Mesenchymal stem cell (in vitro differentiated cells and primary cell): Measurements from ENCODE around the gene CETP.
A peak's percentile ranks its signal among the peaks of the same experiment; 100 is the strongest.

ENCODE experiments used
- DNase-seq: peaks from one replicate; pipeline ENCODE4 v3.0.0-alpha.2; 2013
- H2AFZ ChIP-seq: one replicate; pipeline ENCODE4 v1.6.1; 2013; ENCODE audit warnings: low read depth, mild to moderate bottlenecking, control low read depth, inconsistent platforms, low read length, moderate library complexity
- H2AK5ac ChIP-seq: 2 replicates; pipeline ENCODE4 v1.6.1; 2013; ENCODE audit warnings: low read length, moderate library complexity, mild to moderate bottlenecking, inconsistent platforms; ENCODE audit not compliant: severe bottlenecking
- H2BK120ac ChIP-seq: one replicate; pipeline ENCODE4 v1.6.1; 2013; ENCODE audit warnings: low read depth, mild to moderate bottlenecking, inconsistent platforms, low read length, moderate library complexity
- H2BK12ac ChIP-seq, 2 experiments: one replicate each; pipeline ENCODE4 v1.6.1; 2013; ENCODE audit warnings: inconsistent platforms in 2 of 2, low read length in 2 of 2, mild to moderate bottlenecking in 2 of 2, moderate library complexity in 2 of 2, control low read depth in 1 of 2
- H2BK15ac ChIP-seq: one replicate; pipeline ENCODE4 v1.6.1; 2013; ENCODE audit warnings: mild to moderate bottlenecking, low read depth, inconsistent platforms; ENCODE audit not compliant: poor library complexity, severe bottlenecking
- H2BK5ac ChIP-seq: 2 replicates; pipeline ENCODE4 v1.6.1; 2013; ENCODE audit warnings: low read depth, mild to moderate bottlenecking, low read length, control low read depth, inconsistent platforms; ENCODE audit not compliant: poor library complexity, severe bottlenecking
- H3K14ac ChIP-seq, 2 experiments: one replicate each; pipeline ENCODE4 v1.6.1; 2013; ENCODE audit warnings: inconsistent platforms in 2 of 2, low read length in 2 of 2, control low read depth in 1 of 2, mild to moderate bottlenecking in 1 of 2, moderate library complexity in 1 of 2
- H3K18ac ChIP-seq, 2 experiments: one replicate each; pipeline ENCODE4 v1.6.1; 2013; ENCODE audit warnings: inconsistent platforms in 2 of 2, low read length in 2 of 2, control low read depth in 1 of 2, low read depth in 1 of 2, mild to moderate bottlenecking in 1 of 2
- H3K23ac ChIP-seq, 2 experiments: one replicate each; pipeline ENCODE4 v1.6.1; 2013; ENCODE audit warnings: inconsistent platforms in 2 of 2, low read length in 2 of 2, mild to moderate bottlenecking in 2 of 2, moderate library complexity in 2 of 2, control low read depth in 1 of 2
- H3K27ac ChIP-seq: 2 replicates; pipeline ENCODE4 v1.5.1; 2013; ENCODE audit warnings: mild to moderate bottlenecking, moderate library complexity, low read length, control low read depth, inconsistent platforms; ENCODE audit not compliant: poor library complexity, severe bottlenecking
- H3K27me3 ChIP-seq, 2 experiments: 2 replicates each; pipeline versions ENCODE4 v1.6.1 to v1.7.0; 2013; ENCODE audit warnings: low read length in 2 of 2, mild to moderate bottlenecking in 2 of 2, moderate library complexity in 2 of 2, control low read depth in 1 of 2, inconsistent platforms in 1 of 2; ENCODE audit not compliant: control insufficient read depth in 1 of 2, insufficient read depth in 1 of 2
- H3K36me3 ChIP-seq, 2 experiments: 2 replicates each; pipeline versions ENCODE4 v1.6.1 to v1.7.0; 2013; ENCODE audit warnings: low read length in 2 of 2, control low read depth in 1 of 2, inconsistent platforms in 1 of 2, low read depth in 1 of 2, mild to moderate bottlenecking in 1 of 2; ENCODE audit not compliant: insufficient read depth in 2 of 2, control insufficient read depth in 1 of 2
- H3K4ac ChIP-seq, 2 experiments: one replicate each; pipeline ENCODE4 v1.6.1; 2013; ENCODE audit warnings: inconsistent platforms in 2 of 2, low read length in 2 of 2, mild to moderate bottlenecking in 2 of 2, moderate library complexity in 2 of 2, control low read depth in 1 of 2, low read depth in 1 of 2
- H3K4me1 ChIP-seq: 2 replicates; pipeline ENCODE4 v1.6.1; 2013; ENCODE audit warnings: low read depth, low read length, control low read depth; ENCODE audit not compliant: control insufficient read depth, insufficient read depth
- H3K4me2 ChIP-seq: 2 replicates; pipeline ENCODE4 v1.6.1; 2013; ENCODE audit warnings: low read length, mild to moderate bottlenecking, inconsistent platforms; ENCODE audit not compliant: poor library complexity, severe bottlenecking
- H3K4me3 ChIP-seq, 2 experiments: 2 replicates each; pipeline versions ENCODE4 v1.5.1 to v1.7.0; 2013; ENCODE audit warnings: low read length in 2 of 2, mild to moderate bottlenecking in 2 of 2, control low read depth in 1 of 2, low read depth in 1 of 2; ENCODE audit not compliant: insufficient read depth in 1 of 2
- H3K79me1 ChIP-seq: replicated peaks from 2 replicates; pipeline ENCODE4 v1.6.1; 2013; ENCODE audit warnings: mild to moderate bottlenecking, control low read depth, low read length, inconsistent platforms; ENCODE audit not compliant: poor library complexity, severe bottlenecking
- H3K9ac ChIP-seq: 2 replicates; pipeline ENCODE4 v1.7.0; 2013; ENCODE audit warnings: mild to moderate bottlenecking, low read length, moderate library complexity
- H3K9me3 ChIP-seq: 2 replicates; pipeline ENCODE4 v1.7.0; 2013; ENCODE audit warnings: mild to moderate bottlenecking, low read length; ENCODE audit not compliant: control insufficient read depth
- H4K8ac ChIP-seq: one replicate; pipeline ENCODE4 v1.6.1; 2013; ENCODE audit warnings: inconsistent platforms, mild to moderate bottlenecking, low read length, moderate library complexity
- H4K91ac ChIP-seq: one replicate; pipeline ENCODE4 v1.6.1; 2013; ENCODE audit warnings: mild to moderate bottlenecking, low read length, inconsistent platforms
- WGBS: methylation state at CpG from one replicate; pipeline ENCODE4 v1.1.7; 2013; ENCODE audit warnings: mixed read lengths; 5-methylcytosine and 5-hydroxymethylcytosine counted together

Gene CETP

DNA sequence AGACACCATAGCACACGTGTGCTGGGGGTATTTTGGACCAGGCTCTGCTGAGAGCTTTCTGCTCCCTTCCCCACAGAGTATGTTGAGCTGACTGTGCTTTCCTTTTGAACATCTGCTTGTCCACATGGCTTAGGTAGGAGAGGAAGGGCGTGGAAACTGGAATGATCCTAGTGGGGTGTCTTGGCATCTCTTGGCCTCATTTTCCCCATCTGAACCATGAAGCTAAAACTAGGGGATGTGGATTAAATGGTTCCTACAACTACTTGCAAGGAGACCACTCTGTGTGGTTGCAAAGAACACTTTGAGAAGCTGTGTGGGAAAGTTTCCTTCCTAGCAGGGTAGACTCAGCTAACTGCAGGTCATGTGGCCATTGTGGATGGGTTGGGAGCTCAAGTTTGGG lies 20.9 kb downstream of the CETP start:
- peaks cover 7% of the 10 kb centered on the region for H3K4me1 ChIP-seq
- no peak overlapping the region for H2AK5ac ChIP-seq
- no peaks in the 10 kb centered on the region for H3K79me1 ChIP-seq
- no peak overlapping the region for H4K91ac ChIP-seq
- H2AFZ ChIP-seq, result no peak overlapping the region
- H2BK120ac ChIP-seq, result no peak overlapping the region
- H3K14ac ChIP-seq, result no peak overlapping the region
- H3K4me2 ChIP-seq, result no peak overlapping the region
- H3K23ac ChIP-seq, result no peak overlapping the region
- H3K27me3 ChIP-seq, result no peaks in the 10 kb centered on the region
- no peak overlapping the region for H2BK15ac ChIP-seq
- no peak overlapping the region for H3K9ac ChIP-seq
- no peak overlapping the region for H3K18ac ChIP-seq
- H3K4me3 ChIP-seq, result no peak overlapping the region
- H3K36me3 ChIP-seq, result peaks cover 0 to 15% of the 10 kb centered on the region in 2 experiments
- H3K9me3 ChIP-seq, result no peaks in the 10 kb centered on the region
- DNase-seq, result no peak
- no peak overlapping the region for H3K4ac ChIP-seq
- H2BK12ac ChIP-seq, result no peak overlapping the region
- no peak overlapping the region for H4K8ac ChIP-seq
- H2BK5ac ChIP-seq, result no peak overlapping the region
- no peak overlapping the region for H3K27ac ChIP-seq
- 88% methylated on average over 2 of the region's 2 CpGs for WGBS

DNA sequence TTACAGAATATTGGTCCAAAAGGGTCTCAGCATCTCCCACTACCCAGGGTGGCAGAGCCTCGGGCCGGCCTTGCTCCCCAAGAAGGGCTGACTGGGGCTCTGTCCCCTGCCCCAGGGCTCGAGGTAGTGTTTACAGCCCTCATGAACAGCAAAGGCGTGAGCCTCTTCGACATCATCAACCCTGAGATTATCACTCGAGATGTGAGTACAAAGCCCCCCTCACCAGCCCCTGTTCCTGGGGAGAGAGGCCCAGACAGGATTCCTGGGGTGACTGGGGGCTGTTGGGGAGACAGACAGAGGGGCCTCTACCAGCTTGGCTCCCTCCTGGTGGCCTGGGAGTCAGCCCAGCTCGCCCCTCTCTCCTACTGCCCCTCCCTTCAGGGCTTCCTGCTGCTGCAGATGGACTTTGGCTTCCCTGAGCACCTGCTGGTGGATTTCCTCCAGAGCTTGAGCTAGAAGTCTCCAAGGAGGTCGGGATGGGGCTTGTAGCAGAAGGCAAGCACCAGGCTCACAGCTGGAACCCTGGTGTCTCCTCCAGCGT lies 21.5 kb downstream of the CETP start:
- peaks cover 0 to 15% of the 10 kb centered on the region in 2 experiments for H3K36me3 ChIP-seq
- no peak overlapping the region for H3K14ac ChIP-seq
- H3K4me1 ChIP-seq, result peaks cover 8% of the 10 kb centered on the region
- peak overlapping the region; percentile 21 for H2BK15ac ChIP-seq
- 85% methylated on average over 6 of the region's 9 CpGs for WGBS
- H3K4me3 ChIP-seq, result no peak overlapping the region
- no peak overlapping the region for H3K4ac ChIP-seq
- peak overlapping the region in 1 of 2 experiments; percentile 46 for H3K18ac ChIP-seq
- H4K91ac ChIP-seq, result no peak overlapping the region
- H3K23ac ChIP-seq, result no peak overlapping the region
- H2BK12ac ChIP-seq, result no peak overlapping the region
- no peaks in the 10 kb centered on the region for H3K27me3 ChIP-seq
- no peaks in the 10 kb centered on the region for H3K79me1 ChIP-seq
- H3K9ac ChIP-seq, result no peak overlapping the region
- H4K8ac ChIP-seq, result no peak overlapping the region
- DNase-seq, result no peak
- no peak overlapping the region for H2BK120ac ChIP-seq
- H2AFZ ChIP-seq, result no peak overlapping the region
- no peak overlapping the region for H2BK5ac ChIP-seq
- H3K4me2 ChIP-seq, result no peak overlapping the region
- H3K9me3 ChIP-seq, result no peaks in the 10 kb centered on the region
- H2AK5ac ChIP-seq, result no peak overlapping the region
- no peak overlapping the region for H3K27ac ChIP-seq

DNA sequence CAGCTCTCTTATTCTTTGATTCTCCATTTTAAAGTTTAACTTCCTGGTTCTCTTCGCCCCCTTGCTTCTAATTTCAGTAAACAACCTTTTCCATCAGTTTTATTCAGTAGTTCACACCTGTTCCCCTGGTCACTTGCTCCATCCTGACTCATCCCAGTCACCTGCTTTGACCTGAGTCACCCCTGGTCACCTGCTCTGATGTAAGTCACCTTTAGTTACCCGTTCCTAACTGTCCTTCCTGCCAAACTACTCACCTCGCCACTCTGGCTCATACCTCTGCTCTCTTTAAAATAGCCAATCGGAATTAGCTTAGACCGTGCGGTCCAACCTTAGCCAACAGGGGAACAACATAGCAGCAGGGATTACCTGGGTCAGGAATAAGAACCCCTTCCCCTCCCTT lies 22.9 kb downstream of the CETP start:
- no peak overlapping the region for H3K23ac ChIP-seq
- no peak overlapping the region for H3K4ac ChIP-seq
- H3K36me3 ChIP-seq, result peaks cover 0 to 15% of the 10 kb centered on the region in 2 experiments
- 99% methylated on average over 6 of the region's 6 CpGs for WGBS
- H4K8ac ChIP-seq, result no peak overlapping the region
- H3K9ac ChIP-seq, result peak overlapping the region; percentile 76
- H2AK5ac ChIP-seq, result no peak overlapping the region
- H3K4me1 ChIP-seq, result peaks cover 16% of the 10 kb centered on the region
- no peaks in the 10 kb centered on the region for H3K9me3 ChIP-seq
- no peak overlapping the region for H2BK15ac ChIP-seq
- no peak overlapping the region for H3K14ac ChIP-seq
- H3K79me1 ChIP-seq, result no peaks in the 10 kb centered on the region
- no peak overlapping the region for H3K18ac ChIP-seq
- H2BK120ac ChIP-seq, result no peak overlapping the region
- H2AFZ ChIP-seq, result no peak overlapping the region
- H2BK5ac ChIP-seq, result no peak overlapping the region
- H4K91ac ChIP-seq, result no peak overlapping the region
- no peak for DNase-seq
- H3K27me3 ChIP-seq, result no peaks in the 10 kb centered on the region
- H3K27ac ChIP-seq, result no peak overlapping the region
- H2BK12ac ChIP-seq, result peak overlapping the region in 1 of 2 experiments; percentile 29
- H3K4me2 ChIP-seq, result no peak overlapping the region
- peak overlapping the region in 1 of 2 experiments; percentile 57 for H3K4me3 ChIP-seq

DNA sequence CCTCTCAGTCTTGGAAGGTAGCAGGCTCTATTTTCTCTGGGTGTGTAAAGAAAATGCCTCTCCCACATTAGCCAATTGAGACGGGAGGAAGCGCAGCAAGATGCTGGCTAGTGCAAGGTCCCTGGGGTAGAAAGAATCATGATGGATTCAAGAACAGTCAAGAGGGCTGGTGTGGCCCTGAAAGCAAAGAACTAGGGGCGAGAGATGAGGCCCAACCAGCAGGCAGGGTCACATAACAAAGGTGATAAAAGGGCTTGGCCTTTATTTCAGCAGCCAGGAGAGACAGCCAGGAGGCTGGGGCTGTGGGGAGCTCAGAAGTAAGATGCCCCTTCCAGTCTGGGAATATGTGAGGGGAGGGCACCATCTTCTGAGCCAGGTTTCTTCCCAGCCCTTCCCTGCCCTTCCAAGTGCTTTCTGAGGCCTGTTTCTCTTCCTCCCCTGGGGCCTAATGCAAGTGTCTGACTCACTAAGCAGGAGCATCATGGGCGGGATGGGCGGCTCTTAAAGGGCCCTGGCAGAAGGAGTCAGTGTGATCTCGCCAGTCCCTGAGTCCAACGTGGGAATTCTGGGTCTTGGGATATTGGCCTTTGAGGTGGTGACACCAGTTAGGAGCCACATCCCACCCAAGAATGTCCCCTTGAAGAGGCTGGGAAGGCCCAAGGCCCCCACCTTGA lies 23.7 kb downstream of the CETP start:
- H3K14ac ChIP-seq, result peak overlapping the region in 1 of 2 experiments; percentile 13
- peak; percentile 93 for DNase-seq
- H3K9ac ChIP-seq, result peak overlapping the region; percentile 76
- no peak overlapping the region for H2AK5ac ChIP-seq
- H3K18ac ChIP-seq, result peak overlapping the region; percentile 73 to 85
- peak overlapping the region; percentile 76 for H2BK15ac ChIP-seq
- WGBS, result 37% methylated on average over 7 of the region's 7 CpGs
- H2BK12ac ChIP-seq, result peak overlapping the region; percentile 69 to 72
- H2BK5ac ChIP-seq, result no peak overlapping the region
- H3K4ac ChIP-seq, result peak overlapping the region; percentile 52 to 89
- H2AFZ ChIP-seq, result no peak overlapping the region
- no peaks in the 10 kb centered on the region for H3K9me3 ChIP-seq
- peaks cover 0 to 15% of the 10 kb centered on the region in 2 experiments for H3K36me3 ChIP-seq
- no peak overlapping the region for H3K4me2 ChIP-seq
- H3K23ac ChIP-seq, result no peak overlapping the region
- H4K91ac ChIP-seq, result peak overlapping the region; percentile 72
- no peaks in the 10 kb centered on the region for H3K27me3 ChIP-seq
- peak overlapping the region in 1 of 2 experiments; percentile 57 for H3K4me3 ChIP-seq
- peak overlapping the region; percentile 91 for H4K8ac ChIP-seq
- H3K27ac ChIP-seq, result peak overlapping the region; percentile 19
- H2BK120ac ChIP-seq, result peak overlapping the region; percentile 71
- peaks cover 19% of the 10 kb centered on the region for H3K4me1 ChIP-seq
- no peaks in the 10 kb centered on the region for H3K79me1 ChIP-seq
